ENCODE measurements around the gene FSTL3. TPM values are rescaled to one million over a fixed set of nuclear protein-coding genes. Genes with fewer than 3 reads are reported as not detected.
"Not testable (repeated sequence)": the region's sequence is repeated elsewhere in the genome, so short reads cannot be mapped to it uniquely, and the experiment has no call there.

Gene FSTL3
- total RNA-seq, 1 donor from 2014 or later = 1.6 TPM

- intact Hi-C loops (cut with micrococcal nuclease) = no loop called here
These were observed 32.3 kb downstream of the FSTL3 start, which contains the start of gene PALM for GRCh38 chr19:708154-709143. Gene PALM, plus strand, starts transcription at chr19:708935. Its CDS starts 212 bp downstream, at chr19:709147.

GRCh38 chr19:709196-709964 is 33.2 kb downstream of the FSTL3 start:
- intact Hi-C loops (cut with micrococcal nuclease) = no loop called here

GRCh38 chr19:709965-710571 is 33.9 kb downstream of the FSTL3 start:
- intact Hi-C loops (cut with micrococcal nuclease) = no loop called here

- intact Hi-C loops (cut with micrococcal nuclease) = no loop called here
These were observed 34.6 kb downstream of the FSTL3 start for GRCh38 chr19:710767-711166.

- intact Hi-C loops (cut with micrococcal nuclease) = no loop called here
These were observed 35.1 kb downstream of the FSTL3 start for GRCh38 chr19:711254-711653.

GRCh38 chr19:715347-715746 is 39.2 kb downstream of the FSTL3 start:
- intact Hi-C loops (cut with micrococcal nuclease) = no loop called here

- intact Hi-C loops (cut with micrococcal nuclease) = no loop called here
These were observed 42.2 kb downstream of the FSTL3 start for GRCh38 chr19:718251-718951.

- intact Hi-C loops (cut with micrococcal nuclease) = no loop called here
These were observed 42.9 kb downstream of the FSTL3 start for GRCh38 chr19:718991-719512.

GRCh38 chr19:719636-720344 is 43.6 kb downstream of the FSTL3 start:
- intact Hi-C loops (cut with micrococcal nuclease) = no loop called here

GRCh38 chr19:720345-721160 is 44.4 kb downstream of the FSTL3 start:
- intact Hi-C loops (cut with micrococcal nuclease) = no loop called here

GRCh38 chr19:722553-723101 is 46.4 kb downstream of the FSTL3 start:
- intact Hi-C loops (cut with micrococcal nuclease) = no loop called here

GRCh38 chr19:723247-723646 is 47.1 kb downstream of the FSTL3 start:
- intact Hi-C loops (cut with micrococcal nuclease) = no loop called here

GRCh38 chr19:723714-724113 is 47.5 kb downstream of the FSTL3 start:
- intact Hi-C loops (cut with micrococcal nuclease) = no loop called here

- intact Hi-C loops (cut with micrococcal nuclease) = no loop called here
These were observed 49.4 kb downstream of the FSTL3 start for GRCh38 chr19:725461-726089.

GRCh38 chr19:726993-727956 is 51.1 kb downstream of the FSTL3 start:
- intact Hi-C loops (cut with micrococcal nuclease) = no loop called here

- intact Hi-C loops (cut with micrococcal nuclease) = no loop called here
These were observed 51.8 kb downstream of the FSTL3 start for GRCh38 chr19:728011-728410.

GRCh38 chr19:729564-729963 is 53.4 kb downstream of the FSTL3 start:
- intact Hi-C loops (cut with micrococcal nuclease) = not testable (repeated sequence)
